RPMI8226 (cell line): ENCODE measurements around the gene PDE4B.

Experiments
- DNase-seq: peaks from one replicate; pipeline ENCODE4 v3.0.0-alpha.2; 2015

PDE4B gene

GRCh38 chr1:66270119-66270812 is 477.6 kb downstream of the PDE4B start:
- no peak for DNase-seq

GRCh38 chr1:66271216-66271903 is 478.7 kb downstream of the PDE4B start:
- DNase-seq: no peak

- no peak for DNase-seq
Observed at GRCh38 chr1:66271904-66272254, 479.2 kb downstream of the PDE4B start.

GRCh38 chr1:66273656-66274055 is 481.0 kb downstream of the PDE4B start:
- no peak for DNase-seq

GRCh38 chr1:66274634-66275033 is 481.9 kb downstream of the PDE4B start:
- DNase-seq: no peak

GRCh38 chr1:66275083-66275482 is 482.4 kb downstream of the PDE4B start:
- DNase-seq: no peak

GRCh38 chr1:66275601-66276023 is 482.9 kb downstream of the PDE4B start:
- DNase-seq: no peak

GRCh38 chr1:66276218-66276617 is 483.5 kb downstream of the PDE4B start:
- no peak for DNase-seq

GRCh38 chr1:66278260-66279021 is 485.7 kb downstream of the PDE4B start:
- DNase-seq: peak; percentile 20

GRCh38 chr1:66281808-66282207 is 489.1 kb downstream of the PDE4B start:
- no peak for DNase-seq

GRCh38 chr1:66282343-66282852 is 489.7 kb downstream of the PDE4B start:
- peak; percentile 70 for DNase-seq

- no peak for DNase-seq
Observed at GRCh38 chr1:66282891-66283621, 490.4 kb downstream of the PDE4B start.

- DNase-seq: no peak
Observed at GRCh38 chr1:66283622-66284041, 490.9 kb downstream of the PDE4B start.

- DNase-seq: no peak
Observed at GRCh38 chr1:66284746-66285145, 492.1 kb downstream of the PDE4B start.

GRCh38 chr1:66285618-66286270 is 493.0 kb downstream of the PDE4B start:
- no peak for DNase-seq

GRCh38 chr1:66286307-66286706 is 493.6 kb downstream of the PDE4B start:
- DNase-seq: no peak

GRCh38 chr1:66288048-66288447 is 495.4 kb downstream of the PDE4B start:
- DNase-seq: no peak

GRCh38 chr1:66290761-66291530 is 498.3 kb downstream of the PDE4B start:
- no peak for DNase-seq

GRCh38 chr1:66291531-66291864 is 498.8 kb downstream of the PDE4B start:
- DNase-seq: no peak

- DNase-seq: no peak
Observed at GRCh38 chr1:66292305-66292704, 499.6 kb downstream of the PDE4B start.

- no peak for DNase-seq
Observed at GRCh38 chr1:66292944-66293343, 500.2 kb downstream of the PDE4B start.
